ENCODE results near the gene SSTR3. TPM values are rescaled to one million over a fixed set of nuclear protein-coding genes. Genes with fewer than 3 reads are reported as not detected.

The SSTR3 gene
- total and polyA plus RNA-seq, 2 of the 4 experiments (the other 2 are of a cell fraction), result under 0.01 to 0.07 TPM

DNA sequence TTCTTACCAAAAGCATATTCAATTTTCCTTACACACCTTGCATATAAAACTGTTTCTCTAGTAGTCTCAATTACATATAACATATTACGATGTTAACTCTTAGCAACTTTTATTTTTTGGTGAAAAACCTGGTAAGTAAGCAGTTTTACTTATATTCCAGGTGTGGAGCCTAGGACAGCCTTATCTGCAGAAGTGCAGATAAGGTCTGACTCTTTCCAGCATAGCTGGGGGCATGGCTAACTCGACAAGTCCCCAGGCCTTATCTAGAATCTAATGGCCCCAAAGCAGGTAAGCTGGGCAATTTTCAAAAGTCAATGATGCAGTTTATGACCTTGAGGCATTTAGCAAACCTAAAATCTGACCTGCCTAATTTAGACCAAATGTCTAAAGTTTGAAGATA lies 20.1 kb downstream of the SSTR3 start:
- in situ Hi-C loops (cut with MboI; ENCODE audit: low sequenced_read_pairs) (no loop called here), intact Hi-C loops (cut with micrococcal nuclease) (no loop called here), dilution Hi-C loops (cut with HindIII; ENCODE audit: low sequenced_read_pairs, unreplicated experiment) (no loop called here)
- Histone ChIP-seq H3K23ac (ENCODE audit: low read depth, low read length) (no peak overlapping the region), H2BK15ac (ENCODE audit: low read depth, low read length) (no peak overlapping the region), H2AK5ac (ENCODE audit: low read depth, low read length) (no peak overlapping the region), H3K9me1 (ENCODE audit: insufficient read depth, low read length) (peaks cover 5% of the 10 kb centered on the region), H2BK20ac (ENCODE audit: low read depth, low read length) (no peak overlapping the region), H4K91ac (ENCODE audit: insufficient read depth, low read depth, low read length) (no peak overlapping the region), H3K9me3 (ENCODE audit: control insufficient read depth, insufficient read depth, low read length) (no peaks in the 10 kb centered on the region), H3K4me2 (ENCODE audit: low read depth, low read length) (no peak overlapping the region), H3K14ac (replicated peaks; ENCODE audit: low read depth, low read length) (no peak overlapping the region), H3K4me1 (ENCODE audit: control insufficient read depth, insufficient read depth, low read length) (peaks cover 19% of the 10 kb centered on the region), H2BK120ac (ENCODE audit: low read depth, low read length) (no peak overlapping the region), H3K9ac (ENCODE audit: low read depth, low read length) (no peak overlapping the region), H4K20me1 (ENCODE audit: insufficient read depth, low read length) (no peaks in the 10 kb centered on the region), H3K4me3 (ENCODE audit: insufficient read depth, low read depth, low read length) (no peak overlapping the region), H4K5ac (ENCODE audit: low read depth, low read length) (no peak overlapping the region), H2AK9ac (replicated peaks; ENCODE audit: low read depth, low read length, poor library complexity) (no peak overlapping the region), H3K27me3 (ENCODE audit: control insufficient read depth, insufficient read depth, low read length) (no peaks in the 10 kb centered on the region), H3K27ac (ENCODE audit: insufficient read depth, low read length) (no peak overlapping the region), H2AFZ (replicated peaks; ENCODE audit: low read length, poor library complexity) (no peak overlapping the region), H2BK5ac (ENCODE audit: low read depth, low read length, poor library complexity, severe bottlenecking) (no peak overlapping the region), H3K4ac (ENCODE audit: low read depth, low read length) (no peak overlapping the region), H4K8ac (ENCODE audit: low read depth in 2 of 2, low read length in 2 of 2) (no peak overlapping the region), H3K79me1 (ENCODE audit: low read depth in 1 of 2, low read length in 2 of 2) (peaks cover 0 to 5% of the 10 kb centered on the region in 2 experiments; a peak in 3 of 4 replicates), H3K56ac (ENCODE audit: extremely low read depth, insufficient read depth, low read length) (no peak overlapping the region), H3K18ac (ENCODE audit: low read depth, low read length) (no peak overlapping the region), H3K36me3 (ENCODE audit: control insufficient read depth, insufficient read depth, low read length) (no peaks in the 10 kb centered on the region)
- CTCF ChIA-PET, result no interaction called here
- TF ChIP-seq CHD1 (IDR thresholded peaks at IDR 0.05; ENCODE audit: low read depth, low read length) (no peak), MAZ (IDR thresholded peaks at IDR 0.05; ENCODE audit: borderline replicate concordance, low read depth, low read length) (no peak), SMC3 (IDR thresholded peaks at IDR 0.05; ENCODE audit: low read depth, low read length) (no peak), FOS (IDR thresholded peaks at IDR 0.05; ENCODE audit: low read depth, low read length) (no peak), BHLHE40 (IDR thresholded peaks at IDR 0.05; ENCODE audit: low read depth, low read length) (no peak), MXI1 (IDR thresholded peaks at IDR 0.05; ENCODE audit: borderline replicate concordance, low read depth, low read length) (no peak), RAD21 (IDR thresholded peaks at IDR 0.05; ENCODE audit: low read length) (no peak), NFE2L2 (IDR thresholded peaks at IDR 0.05; ENCODE audit: low read depth, low read length) (no peak), RFX5 (IDR thresholded peaks at IDR 0.05; ENCODE audit: low read depth, low read length) (no peak), CEBPB (IDR thresholded peaks at IDR 0.05; ENCODE audit: low read depth, low read length) (no peak)
- TF ChIP-seq, protein P1, sequence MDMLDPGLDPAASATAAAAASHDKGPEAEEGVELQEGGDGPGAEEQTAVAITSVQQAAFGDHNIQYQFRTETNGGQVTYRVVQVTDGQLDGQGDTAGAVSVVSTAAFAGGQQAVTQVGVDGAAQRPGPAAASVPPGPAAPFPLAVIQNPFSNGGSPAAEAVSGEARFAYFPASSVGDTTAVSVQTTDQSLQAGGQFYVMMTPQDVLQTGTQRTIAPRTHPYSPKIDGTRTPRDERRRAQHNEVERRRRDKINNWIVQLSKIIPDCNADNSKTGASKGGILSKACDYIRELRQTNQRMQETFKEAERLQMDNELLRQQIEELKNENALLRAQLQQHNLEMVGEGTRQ (IDR thresholded peaks at IDR 0.05; ENCODE audit: low read depth, low read length), result no peak
- TF ChIP-seq, protein P2, sequence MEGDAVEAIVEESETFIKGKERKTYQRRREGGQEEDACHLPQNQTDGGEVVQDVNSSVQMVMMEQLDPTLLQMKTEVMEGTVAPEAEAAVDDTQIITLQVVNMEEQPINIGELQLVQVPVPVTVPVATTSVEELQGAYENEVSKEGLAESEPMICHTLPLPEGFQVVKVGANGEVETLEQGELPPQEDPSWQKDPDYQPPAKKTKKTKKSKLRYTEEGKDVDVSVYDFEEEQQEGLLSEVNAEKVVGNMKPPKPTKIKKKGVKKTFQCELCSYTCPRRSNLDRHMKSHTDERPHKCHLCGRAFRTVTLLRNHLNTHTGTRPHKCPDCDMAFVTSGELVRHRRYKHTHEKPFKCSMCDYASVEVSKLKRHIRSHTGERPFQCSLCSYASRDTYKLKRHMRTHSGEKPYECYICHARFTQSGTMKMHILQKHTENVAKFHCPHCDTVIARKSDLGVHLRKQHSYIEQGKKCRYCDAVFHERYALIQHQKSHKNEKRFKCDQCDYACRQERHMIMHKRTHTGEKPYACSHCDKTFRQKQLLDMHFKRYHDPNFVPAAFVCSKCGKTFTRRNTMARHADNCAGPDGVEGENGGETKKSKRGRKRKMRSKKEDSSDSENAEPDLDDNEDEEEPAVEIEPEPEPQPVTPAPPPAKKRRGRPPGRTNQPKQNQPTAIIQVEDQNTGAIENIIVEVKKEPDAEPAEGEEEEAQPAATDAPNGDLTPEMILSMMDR (conservative IDR thresholded peaks at IDR 0.05; ENCODE audit: low read depth, low read length), result no peak
- DNase-seq (no peak), ATAC-seq (ENCODE audit: low read depth) (no peak)
- WGBS, 2 experiments (ENCODE audit: extremely low coverage in 2 of 2, insufficient read length in 1 of 2), result 57% methylated on average over 1 of the region's 2 CpGs; no CpG with 5 or more reads in 1 of the 2 experiments
- no TSS peak for BruUV-seq (replicated peaks)
- POLR2A ChIA-PET (ENCODE audit: unreplicated experiment), result no interaction called here
